ES-I3 (cell line): ENCODE results near the gene TSPAN14.

Source experiments
- H3K36me3 ChIP-seq: 2 replicates; pipeline ENCODE4 v1.6.1; 2013; ENCODE audit warnings: mild to moderate bottlenecking, low read length, control low read depth, moderate library complexity; ENCODE audit not compliant: insufficient read depth
- H3K4me1 ChIP-seq: 2 replicates; pipeline ENCODE4 v1.6.1; 2013; ENCODE audit warnings: mild to moderate bottlenecking, control low read depth, low read length; ENCODE audit not compliant: insufficient read depth
- H3K9ac ChIP-seq: 2 replicates; pipeline ENCODE4 v1.6.1; 2013; ENCODE audit warnings: low read depth, mild to moderate bottlenecking, low read length, moderate library complexity
- H3K9me3 ChIP-seq: 2 replicates; pipeline ENCODE4 v1.6.1; 2013; ENCODE audit warnings: mild to moderate bottlenecking, low read length, moderate library complexity; ENCODE audit not compliant: control insufficient read depth, insufficient read depth

TSPAN14 gene

GRCh38 chr10:80502621-80503583 is 48.8 kb downstream of the TSPAN14 start:
- peaks cover 49% of the 10 kb centered on the region for H3K4me1 ChIP-seq
- no peaks in the 10 kb centered on the region for H3K9me3 ChIP-seq
- no peaks in the 10 kb centered on the region for H3K36me3 ChIP-seq
- no peak overlapping the region for H3K9ac ChIP-seq

DNA sequence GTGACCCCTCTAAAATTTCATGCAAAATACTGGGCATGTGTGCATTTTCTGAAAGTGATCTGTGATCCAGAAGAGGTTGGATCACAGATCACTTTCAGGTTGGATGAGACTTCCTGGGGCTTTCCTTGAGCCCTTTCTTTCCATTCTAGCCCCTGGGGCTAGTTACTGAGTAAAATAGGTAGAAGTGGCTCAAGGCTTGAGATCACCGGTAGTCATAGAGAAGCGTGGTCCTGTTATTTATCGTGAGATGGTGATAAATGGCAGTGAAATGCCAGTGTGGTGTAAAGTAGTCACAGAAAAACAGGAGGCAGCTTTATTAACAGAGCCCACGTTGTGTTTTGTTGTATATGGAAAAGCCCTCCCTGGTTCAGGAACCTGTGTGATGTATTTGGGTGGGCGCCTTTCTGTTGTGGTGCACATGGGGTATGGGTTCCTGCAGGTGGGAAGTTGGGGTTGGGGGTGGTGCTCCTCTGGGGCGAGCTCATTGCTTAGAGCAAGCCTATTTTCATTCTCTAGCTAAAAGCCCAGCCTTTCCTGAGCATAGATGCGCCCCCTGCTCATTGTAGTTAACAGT is 49.6 kb downstream of the TSPAN14 start:
- H3K36me3 ChIP-seq: no peaks in the 10 kb centered on the region
- no peaks in the 10 kb centered on the region for H3K9me3 ChIP-seq
- H3K4me1 ChIP-seq: peaks cover 42% of the 10 kb centered on the region
- no peak overlapping the region for H3K9ac ChIP-seq

GRCh38 chr10:80504158-80504811 is 50.2 kb downstream of the TSPAN14 start:
- H3K9ac ChIP-seq: no peak overlapping the region
- peaks cover 39% of the 10 kb centered on the region for H3K4me1 ChIP-seq
- no peaks in the 10 kb centered on the region for H3K36me3 ChIP-seq
- H3K9me3 ChIP-seq: no peaks in the 10 kb centered on the region

GRCh38 chr10:80504897-80505465 is 50.9 kb downstream of the TSPAN14 start:
- H3K9me3 ChIP-seq: no peaks in the 10 kb centered on the region
- H3K36me3 ChIP-seq: no peaks in the 10 kb centered on the region
- H3K4me1 ChIP-seq: peaks cover 40% of the 10 kb centered on the region
- no peak overlapping the region for H3K9ac ChIP-seq

GRCh38 chr10:80506189-80506575 is 52.1 kb downstream of the TSPAN14 start:
- no peak overlapping the region for H3K9ac ChIP-seq
- H3K36me3 ChIP-seq: no peaks in the 10 kb centered on the region
- no peaks in the 10 kb centered on the region for H3K9me3 ChIP-seq
- H3K4me1 ChIP-seq: peaks cover 34% of the 10 kb centered on the region

GRCh38 chr10:80506836-80507487 is 52.9 kb downstream of the TSPAN14 start:
- H3K9ac ChIP-seq: no peak overlapping the region
- peaks cover 27% of the 10 kb centered on the region for H3K4me1 ChIP-seq
- no peaks in the 10 kb centered on the region for H3K9me3 ChIP-seq
- H3K36me3 ChIP-seq: no peaks in the 10 kb centered on the region

GRCh38 chr10:80509108-80509402 is 54.9 kb downstream of the TSPAN14 start:
- H3K9me3 ChIP-seq: no peaks in the 10 kb centered on the region
- peaks cover 12% of the 10 kb centered on the region; the same call in 1 of the 2 replicates for H3K4me1 ChIP-seq
- no peak overlapping the region for H3K9ac ChIP-seq
- 0 out of 2 replicates have a peak, but pooled peaks cover 5% of the 10 kb centered on the region for H3K36me3 ChIP-seq

DNA sequence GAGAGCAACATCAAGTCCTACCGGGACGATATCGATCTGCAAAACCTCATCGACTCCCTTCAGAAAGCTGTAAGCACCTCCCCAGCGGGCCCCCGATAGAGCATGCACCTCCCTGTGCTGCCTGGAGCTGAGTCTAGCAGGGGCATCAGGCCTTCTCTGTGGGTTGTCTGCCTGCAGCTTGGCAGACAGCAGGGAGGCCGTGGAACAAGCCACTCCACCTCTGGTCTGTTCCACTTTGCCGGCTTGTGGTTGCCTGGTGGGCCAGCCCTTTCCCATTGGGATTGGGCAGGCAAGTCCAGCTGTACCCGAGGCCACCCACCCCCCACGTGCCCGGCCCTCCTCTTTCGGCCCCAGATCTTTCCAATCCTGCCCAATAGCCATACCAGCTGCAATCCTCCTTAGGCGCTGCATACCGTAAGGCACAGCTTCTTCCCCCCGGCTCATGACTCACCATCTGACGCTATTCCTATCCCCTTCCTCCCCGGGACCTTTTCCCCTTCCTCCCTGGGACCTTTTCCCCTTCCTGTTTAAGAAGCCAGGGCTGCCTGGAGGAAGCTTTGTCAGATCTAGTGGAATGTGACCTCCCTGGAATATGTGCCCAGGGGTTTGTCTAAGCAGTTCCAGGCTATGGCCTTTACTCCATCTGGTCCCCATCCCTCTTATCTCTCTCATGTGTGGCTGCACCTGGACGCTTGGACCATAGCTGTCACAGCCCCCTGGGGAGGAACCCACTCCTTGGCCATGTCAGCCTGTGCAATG is 55.5 kb downstream of the TSPAN14 start:
- Histone ChIP-seq H3K4me1 (peaks cover 8% of the 10 kb centered on the region; the same call in 1 of the 2 replicates), H3K36me3 (peaks cover 6% of the 10 kb centered on the region; the same call in 1 of the 2 replicates), H3K9me3 (no peaks in the 10 kb centered on the region), H3K9ac (no peak overlapping the region)

GRCh38 chr10:80512031-80512526 is 58.0 kb downstream of the TSPAN14 start:
- Histone ChIP-seq H3K9me3 (no peaks in the 10 kb centered on the region), H3K9ac (no peak overlapping the region), H3K36me3 (peaks cover 10% of the 10 kb centered on the region), H3K4me1 (peaks cover 8% of the 10 kb centered on the region; the same call in 1 of the 2 replicates)

DNA sequence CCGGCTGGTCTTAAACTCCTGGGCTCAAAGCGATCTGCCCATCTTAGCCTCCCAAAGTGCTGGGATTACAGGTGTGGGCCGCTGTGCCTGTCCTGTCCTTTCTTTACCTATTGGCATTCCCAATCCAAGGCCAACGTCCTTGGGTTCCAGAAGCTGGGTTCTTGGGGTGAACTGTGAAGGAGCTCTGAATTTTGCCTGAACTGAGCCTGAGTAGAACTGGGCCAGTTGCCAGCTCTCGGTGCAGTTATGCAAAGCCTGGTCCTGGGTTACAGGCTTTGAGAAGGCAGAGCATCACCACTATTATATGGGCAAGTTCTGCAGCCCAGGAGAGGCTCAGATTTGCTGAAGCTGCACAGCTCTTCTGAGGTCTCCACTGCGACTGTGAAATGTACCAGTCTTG is 59.0 kb downstream of the TSPAN14 start:
- H3K36me3 ChIP-seq: peaks cover 10% of the 10 kb centered on the region

GRCh38 chr10:80515511-80515910 is 61.4 kb downstream of the TSPAN14 start:
- Histone ChIP-seq H3K9me3 (no peaks in the 10 kb centered on the region), H3K36me3 (peaks cover 10% of the 10 kb centered on the region), H3K9ac (no peak overlapping the region)

More for the DNA sequence above, 59.0 kb downstream of the TSPAN14 start:
- no peak overlapping the region for H3K9ac ChIP-seq
- H3K4me1 ChIP-seq: peaks cover 8% of the 10 kb centered on the region; the same call in 1 of the 2 replicates
- H3K9me3 ChIP-seq: no peaks in the 10 kb centered on the region

DNA sequence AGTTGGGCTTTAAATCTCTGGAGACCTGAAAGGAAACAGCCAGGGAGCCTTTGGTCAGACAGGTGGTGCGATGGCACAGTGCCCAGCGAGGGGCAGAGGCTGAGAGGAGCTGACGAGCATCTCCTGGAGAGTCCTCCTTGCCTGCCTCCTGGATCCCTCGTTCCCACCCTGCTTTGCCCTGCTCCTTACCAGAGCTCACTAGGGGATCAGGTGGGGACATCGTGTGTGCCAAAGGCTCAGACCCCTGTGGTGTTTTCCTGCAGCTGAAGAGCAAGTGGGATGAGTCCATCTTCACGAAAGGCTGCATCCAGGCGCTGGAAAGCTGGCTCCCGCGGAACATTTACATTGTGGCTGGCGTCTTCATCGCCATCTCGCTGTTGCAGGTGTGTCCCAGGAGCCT is 61.8 kb downstream of the TSPAN14 start:
- H3K36me3 ChIP-seq: peaks cover 10% of the 10 kb centered on the region

More at GRCh38 chr10:80515511-80515910, 61.4 kb downstream of the TSPAN14 start:
- no peaks in the 10 kb centered on the region for H3K4me1 ChIP-seq

GRCh38 chr10:80516506-80517075 is 62.5 kb downstream of the TSPAN14 start:
- Histone ChIP-seq H3K9me3 (no peaks in the 10 kb centered on the region), H3K9ac (no peak overlapping the region), H3K4me1 (no peaks in the 10 kb centered on the region; the same call in 1 of the 2 replicates), H3K36me3 (peaks cover 10% of the 10 kb centered on the region)

More for the DNA sequence above, 61.8 kb downstream of the TSPAN14 start:
- no peaks in the 10 kb centered on the region for H3K9me3 ChIP-seq
- no peak overlapping the region for H3K9ac ChIP-seq
- no peaks in the 10 kb centered on the region; the same call in 1 of the 2 replicates for H3K4me1 ChIP-seq
